HTERT RPE-1 (cell line): ENCODE data around the gene NBPF1.
"Not testable (repeated sequence)": the region's sequence is repeated elsewhere in the genome, so short reads cannot be mapped to it uniquely, and the experiment has no call there.

Experiments
- in situ Hi-C: fragments of 300-500 bp; cut with MboI; formaldehyde crosslinking; loops from 4 replicates; pipeline ENCODE4 v1.14.3; 2020; ENCODE audit warnings: low sequenced_read_pairs

Gene NBPF1

GRCh38 chr1:16613185-16614147 is at the start of gene NBPF1:
Gene NBPF1 (minus strand): TSS chr1:16613564.
- in situ Hi-C loops, result no loop called here

GRCh38 chr1:16658234-16658633 is 44.9 kb upstream of the NBPF1 start:
- in situ Hi-C loops, result not testable (repeated sequence)

- in situ Hi-C loops, result not testable (repeated sequence)
Observed at GRCh38 chr1:16656981-16657683, 43.8 kb upstream of the NBPF1 start.

- in situ Hi-C loops, result not testable (repeated sequence)
Observed at GRCh38 chr1:16656574-16656973, 43.2 kb upstream of the NBPF1 start.

- in situ Hi-C loops, result not testable (repeated sequence)
Observed at GRCh38 chr1:16651560-16651959, 38.2 kb upstream of the NBPF1 start.

GRCh38 chr1:16649960-16650359 is 36.6 kb upstream of the NBPF1 start:
- in situ Hi-C loops, result not testable (repeated sequence)

GRCh38 chr1:16649390-16649789 is 36.0 kb upstream of the NBPF1 start:
- in situ Hi-C loops, result not testable (repeated sequence)

- in situ Hi-C loops, result not testable (repeated sequence)
Observed at GRCh38 chr1:16648756-16649155, 35.4 kb upstream of the NBPF1 start.

GRCh38 chr1:16648250-16648649 is 34.9 kb upstream of the NBPF1 start:
- in situ Hi-C loops, result not testable (repeated sequence)

- in situ Hi-C loops, result not testable (repeated sequence)
Observed at GRCh38 chr1:16647179-16648176, 34.1 kb upstream of the NBPF1 start.

GRCh38 chr1:16646716-16647115 is 33.4 kb upstream of the NBPF1 start:
- in situ Hi-C loops, result not testable (repeated sequence)

GRCh38 chr1:16646061-16646664 is 32.8 kb upstream of the NBPF1 start:
- in situ Hi-C loops, result not testable (repeated sequence)

- in situ Hi-C loops, result not testable (repeated sequence)
Observed at GRCh38 chr1:16645271-16646060, 32.1 kb upstream of the NBPF1 start.

- in situ Hi-C loops, result not testable (repeated sequence)
Observed at GRCh38 chr1:16644482-16645270, 31.3 kb upstream of the NBPF1 start.

- in situ Hi-C loops, result no loop called here
Observed at GRCh38 chr1:16644193-16644481, 30.8 kb upstream of the NBPF1 start.

GRCh38 chr1:16643476-16644192 is 30.3 kb upstream of the NBPF1 start:
- in situ Hi-C loops, result not testable (repeated sequence)

- in situ Hi-C loops, result not testable (repeated sequence)
Observed at GRCh38 chr1:16643001-16643411, 29.6 kb upstream of the NBPF1 start.
